ENCODE results near the gene SLC35C1. TPM values are rescaled to one million over a fixed set of nuclear protein-coding genes. Genes with fewer than 3 reads are reported as not detected.
A peak's percentile ranks its signal among the peaks of the same experiment; 100 is the strongest.

SLC35C1 gene
- 10 to 100 TPM in 4 of 5 experiments, 1 to 10 TPM in 1; 7.9 to 22.8 (median 14.2) TPM for total RNA-seq
- 10 to 100 TPM; 10.3 to 13.9 TPM for polyA plus RNA-seq
- 12.8 reads per million, percentile 41 among the genes with 10 or more reads in this experiment for total RNA-seq

DNA sequence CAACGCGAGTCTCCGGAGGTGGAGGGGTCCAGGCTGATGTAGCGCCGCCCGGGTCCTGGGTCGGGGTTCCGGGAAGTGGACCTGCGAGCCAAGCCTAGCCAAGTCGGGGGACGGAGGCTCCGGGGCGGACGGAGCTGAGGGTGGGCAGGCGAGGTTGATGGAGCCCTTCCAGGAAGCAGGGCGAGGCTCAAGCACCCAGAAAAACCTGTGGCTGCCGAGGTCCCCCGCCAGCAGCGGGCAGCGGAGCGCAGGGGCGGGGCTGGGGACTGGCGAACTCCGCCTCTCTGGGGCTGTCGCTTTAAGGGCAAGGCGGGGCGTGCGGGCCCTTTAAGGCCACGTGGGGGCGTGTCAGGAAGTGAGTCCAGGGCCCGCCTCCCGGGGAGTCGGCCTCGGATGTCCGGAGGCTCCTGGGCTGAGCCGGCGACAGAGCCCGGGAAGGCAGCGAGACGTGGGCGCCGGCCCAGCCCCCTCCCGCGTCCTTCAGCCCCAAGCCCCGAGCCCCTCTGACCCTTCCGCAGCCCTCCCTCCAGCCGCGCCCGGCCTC lies at the start of gene SLC35C1:
TSS of gene SLC35C1 (plus strand) at position 389 of the 544 bp plus-strand sequence. CDS start 653 bp downstream, outside the sequence.
- Mint-ChIP-seq H3K36me3 (peaks cover 0 to 13% (median 0%) of the 10 kb centered on the region in 5 donors), H3K9me3 (peaks cover 0 to 5% (median 0%) of the 10 kb centered on the region in 11 donors), H3K27ac (peak within 1 kb of the TSS; percentile 61 to 94 (median 91)), H3K4me3 (peak within 1 kb of the TSS; percentile 86 to 99 (median 92)), H3K4me1 (peaks cover 31 to 43% (median 40%) of the 10 kb centered on the region in 7 donors), H3K27me3 (no peaks in the 10 kb centered on the region)
- intact Hi-C loops (cut with micrococcal nuclease) = loop anchor here (1.0 to 10.0 kb wide), 12 partner anchors 29 to 1738 kb away; partner anchors contain the start of genes CRY2 (in 2 of the 2), PHF21A (in 2 of the 2), ACCS (in 1 of the 2) and CD82 (in 1 of the 2)
- ATAC-seq = peak; percentile 99
- peaks cover 0 to 6% (median 0%) of the 10 kb centered on the region in 3 experiments for H3K36me3 ChIP-seq (ENCODE audit: control insufficient read depth in 2 of 3, insufficient read depth in 3 of 3, low read length in 3 of 3)
- H3K27ac ChIP-seq (ENCODE audit: low read depth, low read length) = peak within 1 kb of the TSS; percentile 87
- H3K9me3 ChIP-seq (ENCODE audit: control insufficient read depth in 2 of 3, low read length in 3 of 3) = no peaks in the 10 kb centered on the region
- DNase-seq = peak; percentile 89 to 97 (median 93)
- H3K4me3 ChIP-seq (ENCODE audit: low read length) = peak within 1 kb of the TSS; percentile 95
- ChIA-PET POLR2A (interaction anchor here (0.8 to 1.9 kb wide), 5 partner anchors 8 to 113 kb away, joined by 3 to 6 read pairs (median 4); partner anchors contain the start of genes CRY2 and PEX16), CTCF (interaction anchor here (1.2 kb wide), 1 partner anchor 33 kb away, joined by 8 read pairs; no protein-coding TSS in a partner anchor)
- H3K4me1 ChIP-seq (ENCODE audit: control insufficient read depth in 2 of 2, insufficient read depth in 2 of 2, low read length in 2 of 2) = peaks cover 27 to 29% of the 10 kb centered on the region in 2 donors
- H3K27me3 ChIP-seq (ENCODE audit: control insufficient read depth in 2 of 2, insufficient read depth in 2 of 2, low read length in 2 of 2) = no peaks in the 10 kb centered on the region

DNA sequence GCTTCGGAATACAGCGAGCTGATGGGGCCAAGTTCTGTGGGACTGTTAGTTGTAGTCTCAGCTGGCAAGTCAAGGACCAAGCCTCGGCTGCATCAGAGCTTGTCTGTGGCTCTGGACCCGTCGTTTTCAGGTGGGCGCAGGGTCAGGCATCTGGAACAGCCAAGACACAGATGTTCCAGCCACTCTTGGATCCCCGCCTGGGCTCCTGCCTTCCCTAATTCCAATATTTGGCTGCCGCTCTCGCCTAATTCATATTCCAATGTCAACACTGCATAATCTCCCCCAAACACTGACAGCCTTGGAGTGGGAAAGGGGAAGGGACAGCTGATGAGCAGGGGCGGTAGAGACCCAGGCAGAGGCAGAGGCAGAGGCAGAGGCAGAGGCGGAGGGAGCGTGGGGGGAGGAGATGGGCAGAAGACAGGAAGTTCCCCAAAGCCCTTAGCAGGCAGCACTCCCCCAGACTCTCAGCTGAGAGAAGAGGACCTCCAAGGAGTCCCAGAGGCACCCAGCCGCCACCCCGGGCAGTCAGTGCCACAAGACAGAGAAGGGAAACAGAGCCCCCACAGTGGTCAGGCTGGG lies 49.6 kb upstream of the SLC35C1 start:
- ChIA-PET POLR2A (no interaction called here), CTCF (interaction anchor here (1.2 kb wide), 1 partner anchor 16 kb away, joined by 3 read pairs; no protein-coding TSS in a partner anchor)
- H3K4me3 Mint-ChIP-seq = no peak overlapping the region
- H3K4me1 ChIP-seq (ENCODE audit: control insufficient read depth in 2 of 2, insufficient read depth in 2 of 2, low read length in 2 of 2) = no peaks in the 10 kb centered on the region
- H3K4me3 ChIP-seq (ENCODE audit: low read length) = no peak overlapping the region
- no peaks in the 10 kb centered on the region for H3K9me3 ChIP-seq (ENCODE audit: control insufficient read depth in 2 of 3, low read length in 3 of 3)
- no peak overlapping the region for H3K27ac ChIP-seq (ENCODE audit: low read depth, low read length)
- no peaks in the 10 kb centered on the region for H3K9me3 Mint-ChIP-seq
- no peaks in the 10 kb centered on the region for H3K4me1 Mint-ChIP-seq
- no peak overlapping the region for H3K27ac Mint-ChIP-seq
- no peak for DNase-seq
- no peak for ATAC-seq
- peaks cover 0 to 35% (median 31%) of the 10 kb centered on the region in 5 donors for H3K27me3 Mint-ChIP-seq
- H3K36me3 Mint-ChIP-seq = no peaks in the 10 kb centered on the region
- no peaks in the 10 kb centered on the region for H3K36me3 ChIP-seq (ENCODE audit: control insufficient read depth in 2 of 3, insufficient read depth in 3 of 3, low read length in 3 of 3)
- no peaks in the 10 kb centered on the region for H3K27me3 ChIP-seq (ENCODE audit: control insufficient read depth in 2 of 2, insufficient read depth in 2 of 2, low read length in 2 of 2)
- intact Hi-C loops (cut with micrococcal nuclease) = no loop called here

GRCh38 chr11:45756384-45757010 lies 48.5 kb upstream of the SLC35C1 start:
- no peak for DNase-seq
- ChIA-PET POLR2A (no interaction called here), CTCF (interaction anchor here (1.2 kb wide), 1 partner anchor 15 kb away, joined by 3 read pairs; no protein-coding TSS in a partner anchor)
- Mint-ChIP-seq H3K9me3 (no peaks in the 10 kb centered on the region), H3K27ac (no peak overlapping the region), H3K4me1 (no peaks in the 10 kb centered on the region), H3K36me3 (no peaks in the 10 kb centered on the region), H3K27me3 (peaks cover 0 to 24% (median 20%) of the 10 kb centered on the region in 5 donors), H3K4me3 (no peak overlapping the region)
- Histone ChIP-seq H3K4me3 (ENCODE audit: low read length) (no peak overlapping the region), H3K27ac (ENCODE audit: low read depth, low read length) (no peak overlapping the region), H3K4me1 (ENCODE audit: control insufficient read depth in 2 of 2, insufficient read depth in 2 of 2, low read length in 2 of 2) (no peaks in the 10 kb centered on the region), H3K9me3 (ENCODE audit: control insufficient read depth in 2 of 3, low read length in 3 of 3) (no peaks in the 10 kb centered on the region), H3K27me3 (ENCODE audit: control insufficient read depth in 2 of 2, insufficient read depth in 2 of 2, low read length in 2 of 2) (no peaks in the 10 kb centered on the region), H3K36me3 (ENCODE audit: control insufficient read depth in 2 of 3, insufficient read depth in 3 of 3, low read length in 3 of 3) (no peaks in the 10 kb centered on the region)
- no peak for ATAC-seq
- intact Hi-C loops (cut with micrococcal nuclease) = no loop called here

GRCh38 chr11:45757672-45758071 lies 47.3 kb upstream of the SLC35C1 start:
- Histone ChIP-seq H3K27me3 (ENCODE audit: control insufficient read depth in 2 of 2, insufficient read depth in 2 of 2, low read length in 2 of 2) (no peaks in the 10 kb centered on the region), H3K9me3 (ENCODE audit: control insufficient read depth in 2 of 3, low read length in 3 of 3) (no peaks in the 10 kb centered on the region), H3K4me1 (ENCODE audit: control insufficient read depth in 2 of 2, insufficient read depth in 2 of 2, low read length in 2 of 2) (no peaks in the 10 kb centered on the region), H3K27ac (ENCODE audit: low read depth, low read length) (no peak overlapping the region), H3K36me3 (ENCODE audit: control insufficient read depth in 2 of 3, insufficient read depth in 3 of 3, low read length in 3 of 3) (no peaks in the 10 kb centered on the region), H3K4me3 (ENCODE audit: low read length) (no peak overlapping the region)
- H3K36me3 Mint-ChIP-seq = no peaks in the 10 kb centered on the region
- peaks cover 0 to 18% (median 17%) of the 10 kb centered on the region in 5 donors for H3K27me3 Mint-ChIP-seq
- CTCF ChIA-PET = no interaction called here
- POLR2A ChIA-PET = no interaction called here
- H3K9me3 Mint-ChIP-seq = no peaks in the 10 kb centered on the region
- DNase-seq (no peak), ATAC-seq (no peak)
- intact Hi-C loops (cut with micrococcal nuclease) = no loop called here
- no peak overlapping the region for H3K27ac Mint-ChIP-seq
- H3K4me3 Mint-ChIP-seq = no peak overlapping the region
- H3K4me1 Mint-ChIP-seq = no peaks in the 10 kb centered on the region

GRCh38 chr11:45761659-45762058 lies 43.3 kb upstream of the SLC35C1 start:
- H3K36me3 Mint-ChIP-seq = no peaks in the 10 kb centered on the region
- no peak overlapping the region for H3K4me3 Mint-ChIP-seq
- H3K9me3 Mint-ChIP-seq = peaks cover 0 to 2% (median 0%) of the 10 kb centered on the region in 11 donors
- intact Hi-C loops (cut with micrococcal nuclease) = no loop called here
- ATAC-seq (no peak), DNase-seq (no peak)
- peaks cover 5 to 22% (median 9%) of the 10 kb centered on the region in 5 donors for H3K27me3 Mint-ChIP-seq
- H3K27ac ChIP-seq (ENCODE audit: low read depth, low read length) = no peak overlapping the region
- no peaks in the 10 kb centered on the region for H3K9me3 ChIP-seq (ENCODE audit: control insufficient read depth in 2 of 3, low read length in 3 of 3)
- ChIA-PET POLR2A (no interaction called here), CTCF (interaction anchor here (0.7 kb wide), 1 partner anchor 80 kb away, joined by 3 read pairs; no protein-coding TSS in a partner anchor)
- H3K4me3 ChIP-seq (ENCODE audit: low read length) = no peak overlapping the region
- no peak overlapping the region for H3K27ac Mint-ChIP-seq
- H3K4me1 Mint-ChIP-seq = no peaks in the 10 kb centered on the region
- H3K36me3 ChIP-seq (ENCODE audit: control insufficient read depth in 2 of 3, insufficient read depth in 3 of 3, low read length in 3 of 3) = no peaks in the 10 kb centered on the region
- H3K27me3 ChIP-seq (ENCODE audit: control insufficient read depth in 2 of 2, insufficient read depth in 2 of 2, low read length in 2 of 2) = no peaks in the 10 kb centered on the region
- H3K4me1 ChIP-seq (ENCODE audit: control insufficient read depth in 2 of 2, insufficient read depth in 2 of 2, low read length in 2 of 2) = no peaks in the 10 kb centered on the region

- Histone ChIP-seq H3K4me1 (ENCODE audit: control insufficient read depth in 2 of 2, insufficient read depth in 2 of 2, low read length in 2 of 2) (no peaks in the 10 kb centered on the region), H3K9me3 (ENCODE audit: control insufficient read depth in 2 of 3, low read length in 3 of 3) (no peaks in the 10 kb centered on the region), H3K27ac (ENCODE audit: low read depth, low read length) (no peak overlapping the region), H3K4me3 (ENCODE audit: low read length) (no peak overlapping the region), H3K27me3 (ENCODE audit: control insufficient read depth in 2 of 2, insufficient read depth in 2 of 2, low read length in 2 of 2) (no peaks in the 10 kb centered on the region), H3K36me3 (ENCODE audit: control insufficient read depth in 2 of 3, insufficient read depth in 3 of 3, low read length in 3 of 3) (no peaks in the 10 kb centered on the region)
- Mint-ChIP-seq H3K36me3 (no peaks in the 10 kb centered on the region), H3K27me3 (peaks cover 0 to 11% (median 0%) of the 10 kb centered on the region in 5 donors), H3K27ac (no peak overlapping the region), H3K4me1 (no peaks in the 10 kb centered on the region), H3K9me3 (peaks cover 0 to 2% (median 0%) of the 10 kb centered on the region in 11 donors), H3K4me3 (no peak overlapping the region)
- no peak for DNase-seq
- ATAC-seq = no peak
- CTCF ChIA-PET = no interaction called here
- intact Hi-C loops (cut with micrococcal nuclease) = no loop called here
- POLR2A ChIA-PET = no interaction called here
Measured at GRCh38 chr11:45765107-45765668, 39.8 kb upstream of the SLC35C1 start.

All from naive thymus-derived CD4-positive, alpha-beta T cell (primary cell).